Muscle of arm (tissue), 12 donors: Measurements from ENCODE around the gene PCDHGA4. TPM values are rescaled to one million over a fixed set of nuclear protein-coding genes. Genes with fewer than 3 reads are reported as not detected.
"Not testable (repeated sequence)": the region's sequence is repeated elsewhere in the genome, so short reads cannot be mapped to it uniquely, and the experiment has no call there.

Experiments used
- DNase-seq: peaks from one replicate; pipeline ENCODE4 v3.0.0-alpha.2; 2013
- polyA plus RNA-seq, 12 donors: library from polyadenylated mRNA; unstranded; fragments of 120-200 nt; gene quantifications; one replicate each; pipeline ENCODE4 v1.2.1, GENCODE V29; 2013; ENCODE audit not compliant: insufficient read length in 12 of 12

Gene PCDHGA4
- polyA plus RNA-seq, 12 donors = 0.93 to 1.9 (median 1.5) TPM; not detected in 2

GRCh38 chr5:141383345-141383744 is 28.5 kb downstream of the PCDHGA4 start:
- DNase-seq = no peak

GRCh38 chr5:141384471-141385267 is 29.8 kb downstream of the PCDHGA4 start:
- DNase-seq = no peak

GRCh38 chr5:141387557-141388311 is 32.9 kb downstream of the PCDHGA4 start, which contains the start of gene PCDHGB4:
TSS of gene PCDHGB4 (plus strand) at chr5:141387698. CDS start at chr5:141387885, 187 bp downstream.
- DNase-seq = not testable (repeated sequence)

GRCh38 chr5:141388661-141389060 is 33.8 kb downstream of the PCDHGA4 start:
- DNase-seq = no peak

- DNase-seq = no peak
These were observed 34.6 kb downstream of the PCDHGA4 start for GRCh38 chr5:141389153-141390042.

- no peak for DNase-seq
These were observed 37.8 kb downstream of the PCDHGA4 start, which contains the start of gene PCDHGA8 for GRCh38 chr5:141392429-141393198. TSS of gene PCDHGA8 (plus strand) at chr5:141392633. CDS start at chr5:141392814, 181 bp downstream.

GRCh38 chr5:141393267-141393666 is 38.4 kb downstream of the PCDHGA4 start:
- no peak for DNase-seq

- not testable (repeated sequence) for DNase-seq
These were observed 39.8 kb downstream of the PCDHGA4 start for GRCh38 chr5:141394401-141395187.

GRCh38 chr5:141397756-141398551 is 43.1 kb downstream of the PCDHGA4 start, which contains the start of gene PCDHGB5:
TSS of gene PCDHGB5 (plus strand) at chr5:141397947. CDS start at chr5:141398128, 181 bp downstream.
- not testable (repeated sequence) for DNase-seq

GRCh38 chr5:141398608-141399007 is 43.8 kb downstream of the PCDHGA4 start:
- no peak for DNase-seq

GRCh38 chr5:141399555-141400258 is 44.9 kb downstream of the PCDHGA4 start:
- no peak for DNase-seq

GRCh38 chr5:141402553-141403243 is 47.9 kb downstream of the PCDHGA4 start, which contains the start of gene PCDHGA9:
TSS of gene PCDHGA9 (plus strand) at chr5:141402778. CDS start at chr5:141402953, 175 bp downstream.
- DNase-seq = no peak

- no peak for DNase-seq
These were observed 48.6 kb downstream of the PCDHGA4 start for GRCh38 chr5:141403387-141403786.
